Ishikawa (cell line): ENCODE results near the gene P3H2.

ENCODE experiments used
- EP300 ChIP-seq: IDR thresholded peaks from 2 replicates; pipeline ENCODE4 v1.6.1; 2012; ENCODE audit warnings: borderline replicate concordance
- RAD21 ChIP-seq: IDR thresholded peaks from 2 replicates; pipeline ENCODE4 v1.6.1; 2012; ENCODE audit warnings: low read depth
- REST ChIP-seq: IDR thresholded peaks from 2 replicates; pipeline ENCODE4 v1.6.1; 2012; ENCODE audit warnings: low read depth, mild to moderate bottlenecking
- TAF1 ChIP-seq: IDR thresholded peaks from 2 replicates; pipeline ENCODE4 v1.6.1; 2012; ENCODE audit warnings: low read depth, mild to moderate bottlenecking
- TEAD4 ChIP-seq: IDR thresholded peaks from 2 replicates; pipeline ENCODE4 v1.6.1; 2012
- TF ChIP-seq, protein P1 (sequence below): IDR thresholded peaks from 2 replicates; pipeline ENCODE4 v1.6.1; 2012

- TF ChIP-seq TEAD4 = no peak
- no peak for TF ChIP-seq REST
- no peak for TF ChIP-seq TAF1
- TF ChIP-seq, protein P1, sequence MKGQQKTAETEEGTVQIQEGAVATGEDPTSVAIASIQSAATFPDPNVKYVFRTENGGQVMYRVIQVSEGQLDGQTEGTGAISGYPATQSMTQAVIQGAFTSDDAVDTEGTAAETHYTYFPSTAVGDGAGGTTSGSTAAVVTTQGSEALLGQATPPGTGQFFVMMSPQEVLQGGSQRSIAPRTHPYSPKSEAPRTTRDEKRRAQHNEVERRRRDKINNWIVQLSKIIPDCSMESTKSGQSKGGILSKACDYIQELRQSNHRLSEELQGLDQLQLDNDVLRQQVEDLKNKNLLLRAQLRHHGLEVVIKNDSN = no peak
- TF ChIP-seq EP300 = no peak
- TF ChIP-seq RAD21 = no peak
Measured at GRCh38 chr3:189962466-189962865, 158.2 kb downstream of the P3H2 start.
